NB4 (cell line): ENCODE measurements around the gene NEK1.

ENCODE experiments used
- DNase-seq: peaks from one replicate; pipeline ENCODE4 v3.0.0; 2010; ENCODE audit warnings: low read depth
- H3K4me3 ChIP-seq: one replicate; pipeline ENCODE4 v1.5.1; 2011; ENCODE audit warnings: mild to moderate bottlenecking, low read depth, low read length, moderate library complexity
- MAX ChIP-seq: IDR thresholded peaks from 2 replicates; pipeline ENCODE4 v1.6.1; 2011; ENCODE audit warnings: low read depth, low read length
- MYC ChIP-seq: IDR thresholded peaks from 2 replicates; pipeline ENCODE4 v1.6.1; 2011; ENCODE audit warnings: low read depth, low read length
- POLR2A ChIP-seq: IDR thresholded peaks from 2 replicates; pipeline ENCODE4 v1.6.1; 2011; ENCODE audit warnings: mild to moderate bottlenecking; ENCODE audit not compliant: insufficient read length; ENCODE audit errors: extremely low read depth
- TF ChIP-seq, protein P1 (sequence below): IDR thresholded peaks from one replicate; pipeline ENCODE4 v1.5.1; 2012; ENCODE audit warnings: low read depth, low read length

NEK1 gene

DNA sequence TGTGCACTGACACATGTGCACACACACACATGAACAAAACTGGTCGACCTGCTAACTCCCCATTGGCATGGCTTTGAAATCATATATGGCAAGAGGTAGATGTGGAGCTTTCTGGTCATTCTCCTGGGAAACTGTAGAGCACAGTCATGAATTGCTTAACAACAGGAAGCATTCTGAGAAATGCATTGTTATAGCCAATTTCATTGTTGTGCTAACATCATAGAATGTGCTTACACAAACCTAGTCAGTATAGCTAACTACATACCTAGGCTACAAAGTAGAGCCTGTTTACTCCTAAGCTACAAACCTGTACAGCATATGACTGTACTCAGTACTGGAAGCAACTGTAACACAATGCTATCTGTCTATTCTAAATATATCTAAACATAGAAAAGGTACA lies 207.4 kb downstream of the NEK1 start:
- no peak for TF ChIP-seq POLR2A
- TF ChIP-seq MAX: no peak
- no peak for TF ChIP-seq MYC
- no peak overlapping the region for H3K4me3 ChIP-seq
- DNase-seq: peak; percentile 35

DNA sequence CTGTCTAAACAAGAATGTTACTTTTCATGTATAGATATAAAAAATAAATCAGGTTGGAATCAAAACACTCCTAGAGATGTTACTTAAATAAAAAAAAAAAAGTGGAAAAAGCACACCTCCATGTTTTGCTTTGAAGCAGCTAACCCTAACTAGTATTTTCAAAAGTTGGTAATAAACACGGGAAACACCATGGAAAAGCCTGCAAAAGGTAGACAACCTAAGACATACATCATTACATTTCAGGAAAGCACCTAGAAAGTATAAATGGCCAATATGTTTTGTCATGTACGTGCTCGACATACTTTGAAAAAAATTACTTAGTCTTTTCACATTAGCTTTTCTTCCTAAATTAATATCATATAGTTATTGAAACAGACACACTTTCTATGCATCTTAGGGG lies 211.6 kb downstream of the NEK1 start:
- no peak overlapping the region for H3K4me3 ChIP-seq
- TF ChIP-seq MYC: no peak
- no peak for DNase-seq

GRCh38 chr4:169399976-169400767 lies 212.2 kb downstream of the NEK1 start:
- no peak overlapping the region for H3K4me3 ChIP-seq
- TF ChIP-seq MAX: no peak
- TF ChIP-seq, protein P1, sequence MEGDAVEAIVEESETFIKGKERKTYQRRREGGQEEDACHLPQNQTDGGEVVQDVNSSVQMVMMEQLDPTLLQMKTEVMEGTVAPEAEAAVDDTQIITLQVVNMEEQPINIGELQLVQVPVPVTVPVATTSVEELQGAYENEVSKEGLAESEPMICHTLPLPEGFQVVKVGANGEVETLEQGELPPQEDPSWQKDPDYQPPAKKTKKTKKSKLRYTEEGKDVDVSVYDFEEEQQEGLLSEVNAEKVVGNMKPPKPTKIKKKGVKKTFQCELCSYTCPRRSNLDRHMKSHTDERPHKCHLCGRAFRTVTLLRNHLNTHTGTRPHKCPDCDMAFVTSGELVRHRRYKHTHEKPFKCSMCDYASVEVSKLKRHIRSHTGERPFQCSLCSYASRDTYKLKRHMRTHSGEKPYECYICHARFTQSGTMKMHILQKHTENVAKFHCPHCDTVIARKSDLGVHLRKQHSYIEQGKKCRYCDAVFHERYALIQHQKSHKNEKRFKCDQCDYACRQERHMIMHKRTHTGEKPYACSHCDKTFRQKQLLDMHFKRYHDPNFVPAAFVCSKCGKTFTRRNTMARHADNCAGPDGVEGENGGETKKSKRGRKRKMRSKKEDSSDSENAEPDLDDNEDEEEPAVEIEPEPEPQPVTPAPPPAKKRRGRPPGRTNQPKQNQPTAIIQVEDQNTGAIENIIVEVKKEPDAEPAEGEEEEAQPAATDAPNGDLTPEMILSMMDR: no peak
- TF ChIP-seq MYC: no peak
- TF ChIP-seq POLR2A: no peak
- no peak for DNase-seq

GRCh38 chr4:169398316-169398715 lies 214.1 kb downstream of the NEK1 start:
- H3K4me3 ChIP-seq: no peak overlapping the region
- peak; percentile 40 for DNase-seq
- TF ChIP-seq, protein P1: no peak
- TF ChIP-seq MAX (no peak), MYC (no peak), POLR2A (no peak)

- no peak overlapping the region for H3K4me3 ChIP-seq
- no peak for DNase-seq
Observed at GRCh38 chr4:169397762-169398161, 214.6 kb downstream of the NEK1 start.

DNA sequence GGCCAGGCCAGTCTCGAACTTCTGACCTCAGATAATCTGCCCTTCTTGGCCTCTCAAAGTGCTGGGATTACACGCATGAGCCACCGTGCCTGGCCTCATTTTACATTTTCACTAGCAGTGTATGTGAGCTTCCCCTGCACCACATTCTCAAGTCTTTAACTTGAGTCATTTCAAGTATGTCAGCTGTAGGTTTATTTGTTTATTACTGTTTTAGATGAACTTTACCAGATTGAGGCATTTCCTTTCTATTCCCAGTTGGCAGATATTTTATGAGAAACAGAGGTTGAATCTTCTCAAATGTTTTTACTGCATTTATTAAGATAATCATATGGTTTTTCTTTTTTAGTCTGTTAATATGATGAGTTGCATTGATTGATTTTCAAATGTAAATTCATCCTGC lies 227.0 kb downstream of the NEK1 start:
- no peak for DNase-seq
- H3K4me3 ChIP-seq: no peak overlapping the region
- no peak for TF ChIP-seq MAX

More at GRCh38 chr4:169397762-169398161, 214.6 kb downstream of the NEK1 start:
- TF ChIP-seq MYC (no peak), POLR2A (no peak), MAX (no peak)
- TF ChIP-seq, protein P1: no peak

DNA sequence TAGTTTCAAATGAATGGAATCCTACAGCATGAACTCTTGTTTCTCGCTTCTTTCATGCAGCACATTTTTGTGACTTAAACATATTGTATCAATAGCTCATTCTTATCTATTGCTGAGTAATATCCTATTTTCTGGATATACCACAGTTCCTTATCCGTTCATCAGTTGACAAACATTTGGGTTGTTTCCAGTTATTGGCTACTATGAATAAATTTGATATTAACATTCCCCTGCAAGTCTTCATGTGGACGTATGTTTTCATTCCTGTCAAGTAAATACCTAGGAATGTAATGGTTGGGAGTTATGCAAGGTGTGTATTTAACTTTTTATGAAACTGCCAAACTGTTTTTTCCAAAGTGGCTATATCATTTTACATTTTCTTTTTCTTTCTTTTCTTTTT lies 227.6 kb downstream of the NEK1 start:
- H3K4me3 ChIP-seq: no peak overlapping the region
- TF ChIP-seq POLR2A: no peak
- no peak for TF ChIP-seq MAX
- TF ChIP-seq, protein P1: no peak
- TF ChIP-seq MYC: no peak
- DNase-seq: no peak
